MM.1S (cell line): Measurements from ENCODE around the gene CRYZL1.

Experiments
- EZH2 ChIP-seq: fragments of 300-600 bp; sonication (generic); optimal IDR thresholded peaks from 2 replicates; pipeline ENCODE3; 2017; ENCODE audit warnings: low read depth, mild to moderate bottlenecking, antibody characterized with exemption, low read length, mixed read lengths
- TF ChIP-seq, protein P1 (sequence below): fragments of 300-600 bp; sonication (generic); IDR thresholded peaks from 2 replicates; pipeline ENCODE4 v1.5.1; 2016; ENCODE audit warnings: antibody characterized with exemption, low read length, mixed read lengths

DNA sequence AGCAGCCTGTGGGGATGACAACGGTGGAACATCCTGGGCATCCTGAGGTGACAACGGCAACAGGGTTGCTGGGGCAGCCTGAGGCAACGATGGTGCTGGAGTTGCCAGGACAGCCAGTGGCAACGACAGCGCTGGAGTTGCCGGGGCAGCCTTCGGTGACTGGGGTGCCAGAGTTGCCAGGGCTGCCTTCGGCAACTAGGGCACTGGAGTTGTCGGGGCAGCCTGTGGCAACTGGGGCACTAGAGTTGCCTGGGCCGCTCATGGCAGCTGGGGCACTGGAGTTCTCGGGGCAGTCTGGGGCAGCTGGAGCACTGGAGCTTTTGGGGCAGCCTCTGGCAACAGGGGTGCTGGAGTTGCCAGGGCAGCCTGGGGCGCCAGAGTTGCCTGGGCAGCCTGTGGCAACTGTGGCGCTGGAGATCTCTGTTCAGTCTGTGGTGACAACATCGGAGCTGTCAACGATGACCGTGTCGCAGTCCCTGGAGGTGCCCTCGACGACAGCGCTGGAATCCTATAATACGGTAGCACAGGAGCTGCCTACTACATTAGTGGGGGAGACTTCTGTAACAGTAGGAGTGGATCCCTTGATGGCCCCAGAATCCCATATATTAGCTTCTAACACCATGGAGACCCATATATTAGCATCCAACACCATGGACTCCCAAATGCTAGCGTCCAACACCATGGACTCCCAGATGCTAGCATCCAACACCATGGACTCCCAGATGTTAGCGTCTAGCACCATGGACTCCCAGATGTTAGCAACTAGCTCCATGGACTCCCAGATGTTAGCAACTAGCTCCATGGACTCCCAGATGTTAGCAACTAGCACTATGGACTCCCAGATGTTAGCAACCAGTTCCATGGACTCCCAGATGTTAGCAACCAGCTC lies 90.5 kb downstream of the CRYZL1 start:
- TF ChIP-seq, protein P1, sequence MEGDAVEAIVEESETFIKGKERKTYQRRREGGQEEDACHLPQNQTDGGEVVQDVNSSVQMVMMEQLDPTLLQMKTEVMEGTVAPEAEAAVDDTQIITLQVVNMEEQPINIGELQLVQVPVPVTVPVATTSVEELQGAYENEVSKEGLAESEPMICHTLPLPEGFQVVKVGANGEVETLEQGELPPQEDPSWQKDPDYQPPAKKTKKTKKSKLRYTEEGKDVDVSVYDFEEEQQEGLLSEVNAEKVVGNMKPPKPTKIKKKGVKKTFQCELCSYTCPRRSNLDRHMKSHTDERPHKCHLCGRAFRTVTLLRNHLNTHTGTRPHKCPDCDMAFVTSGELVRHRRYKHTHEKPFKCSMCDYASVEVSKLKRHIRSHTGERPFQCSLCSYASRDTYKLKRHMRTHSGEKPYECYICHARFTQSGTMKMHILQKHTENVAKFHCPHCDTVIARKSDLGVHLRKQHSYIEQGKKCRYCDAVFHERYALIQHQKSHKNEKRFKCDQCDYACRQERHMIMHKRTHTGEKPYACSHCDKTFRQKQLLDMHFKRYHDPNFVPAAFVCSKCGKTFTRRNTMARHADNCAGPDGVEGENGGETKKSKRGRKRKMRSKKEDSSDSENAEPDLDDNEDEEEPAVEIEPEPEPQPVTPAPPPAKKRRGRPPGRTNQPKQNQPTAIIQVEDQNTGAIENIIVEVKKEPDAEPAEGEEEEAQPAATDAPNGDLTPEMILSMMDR = no peak
- TF ChIP-seq EZH2 = no peak
